ENCODE measurements around the gene NEK3. TPM values are rescaled to one million over a fixed set of nuclear protein-coding genes. Genes with fewer than 3 reads are reported as not detected.
A peak's percentile ranks its signal among the peaks of the same experiment; 100 is the strongest.
"Not testable (repeated sequence)": the region's sequence is repeated elsewhere in the genome, so short reads cannot be mapped to it uniquely, and the experiment has no call there.

Gene NEK3
- polyA plus RNA-seq, 4 donors, result 21.8 to 35.7 (median 29.0) TPM

GRCh38 chr13:52127378-52127777, 32.0 kb downstream of the NEK3 start:
- no peak for DNase-seq (ENCODE audit: low read depth in 4 of 4, low spot score in 3 of 4)

DNA sequence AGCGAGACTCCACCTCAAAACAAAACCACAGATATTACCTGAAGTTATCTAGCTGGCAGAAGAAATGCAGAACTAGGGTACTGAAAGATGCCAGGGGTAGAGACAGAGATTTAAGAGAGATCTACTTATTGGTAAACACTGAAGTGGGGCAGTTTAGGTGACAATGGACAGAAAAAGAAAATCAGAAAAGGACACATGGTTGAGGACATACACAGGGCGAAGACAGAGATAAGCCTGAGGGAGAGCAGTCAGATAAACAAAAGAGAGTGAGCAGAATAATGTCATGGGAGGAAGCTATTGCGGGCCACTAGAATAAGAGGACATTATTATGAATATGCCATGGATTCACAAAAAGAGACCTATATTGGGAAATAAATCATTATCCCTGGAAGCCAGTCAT, 33.9 kb downstream of the NEK3 start:
- DNase-seq (ENCODE audit: low read depth in 4 of 4, low spot score in 3 of 4), result no peak

DNA sequence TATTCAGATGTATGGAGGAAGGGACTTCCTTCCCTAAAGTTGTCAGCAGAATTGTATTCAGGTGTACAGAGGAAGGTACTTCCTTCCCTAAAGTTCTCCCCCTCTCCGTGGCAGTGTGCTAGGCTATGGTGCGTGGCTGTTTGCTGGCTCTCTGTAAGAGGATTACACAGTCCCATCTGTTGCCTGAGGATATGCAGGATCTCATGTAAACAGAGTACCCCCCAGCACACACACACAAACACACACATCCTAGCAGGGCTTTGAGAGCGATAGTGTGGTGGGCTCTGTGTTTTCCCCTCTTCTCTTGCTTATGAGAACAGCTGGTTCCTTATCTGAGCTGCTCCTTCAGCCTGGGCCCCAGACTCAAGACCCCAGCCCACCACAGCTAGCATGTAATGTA, 40.8 kb downstream of the NEK3 start:
- DNase-seq (ENCODE audit: low read depth in 4 of 4, low spot score in 3 of 4), result no peak

GRCh38 chr13:52118095-52118494, 41.3 kb downstream of the NEK3 start:
- no peak for DNase-seq (ENCODE audit: low read depth in 4 of 4, low spot score in 3 of 4)

- DNase-seq (ENCODE audit: low read depth in 4 of 4, low spot score in 3 of 4), result no peak
Observed at GRCh38 chr13:52112591-52112990, 46.8 kb downstream of the NEK3 start.

- DNase-seq (ENCODE audit: low read depth in 4 of 4, low spot score in 3 of 4), result peak in 1 of 4 donors; percentile 41
Observed at GRCh38 chr13:52109116-52109670, 50.2 kb downstream of the NEK3 start.

GRCh38 chr13:52105841-52106240, 53.6 kb downstream of the NEK3 start:
- no peak for DNase-seq (ENCODE audit: low read depth in 4 of 4, low spot score in 3 of 4)

GRCh38 chr13:52104624-52105023, 54.8 kb downstream of the NEK3 start:
- no peak for DNase-seq (ENCODE audit: low read depth in 4 of 4, low spot score in 3 of 4)

DNA sequence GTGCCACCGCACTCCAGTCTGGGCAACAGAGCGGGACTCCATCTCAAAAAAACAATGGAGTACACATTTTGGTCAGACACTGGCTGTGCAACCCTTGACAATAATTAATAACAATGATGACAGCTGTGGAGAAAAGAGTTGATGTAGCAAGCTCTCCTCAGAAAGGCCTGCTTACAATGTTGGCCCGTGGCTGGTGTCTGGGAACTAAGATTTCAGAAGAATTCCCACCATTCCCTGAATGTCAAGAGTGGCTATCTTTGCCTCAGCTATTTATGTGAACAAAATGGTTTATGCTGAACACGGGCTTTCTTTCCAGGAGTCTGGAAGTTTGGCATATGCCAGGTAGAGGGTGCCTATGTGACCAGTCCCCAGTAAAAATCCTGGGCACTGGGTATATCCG, 56.0 kb downstream of the NEK3 start:
- DNase-seq (ENCODE audit: low read depth in 4 of 4, low spot score in 3 of 4), result no peak

GRCh38 chr13:52102423-52102822, 57.0 kb downstream of the NEK3 start:
- not testable (repeated sequence) for DNase-seq (ENCODE audit: low read depth in 4 of 4, low spot score in 3 of 4)

- DNase-seq (ENCODE audit: low read depth in 4 of 4, low spot score in 3 of 4), result no peak
Observed at GRCh38 chr13:52097197-52097596, 62.2 kb downstream of the NEK3 start.

DNA sequence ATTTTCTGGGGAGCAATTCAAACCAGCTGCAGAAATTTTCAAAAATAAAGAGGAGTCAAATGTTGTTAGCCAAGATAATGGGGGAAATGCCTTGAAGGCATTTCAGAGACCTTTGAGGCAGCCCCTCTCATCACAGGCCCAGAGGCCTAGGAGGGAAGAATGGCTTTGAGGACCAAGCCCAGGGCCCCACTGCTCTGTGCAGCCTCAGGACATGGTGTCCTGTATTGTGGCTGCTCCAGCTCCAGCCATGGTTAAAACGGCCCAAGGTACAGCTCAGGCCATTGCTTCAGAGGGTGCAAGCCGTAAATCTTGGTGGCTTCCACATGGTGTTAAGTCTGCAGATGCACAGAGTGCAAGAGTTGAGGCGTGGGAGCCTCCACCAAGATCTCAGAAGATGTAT, 62.6 kb downstream of the NEK3 start:
- no peak for DNase-seq (ENCODE audit: low read depth in 4 of 4, low spot score in 3 of 4)

DNA sequence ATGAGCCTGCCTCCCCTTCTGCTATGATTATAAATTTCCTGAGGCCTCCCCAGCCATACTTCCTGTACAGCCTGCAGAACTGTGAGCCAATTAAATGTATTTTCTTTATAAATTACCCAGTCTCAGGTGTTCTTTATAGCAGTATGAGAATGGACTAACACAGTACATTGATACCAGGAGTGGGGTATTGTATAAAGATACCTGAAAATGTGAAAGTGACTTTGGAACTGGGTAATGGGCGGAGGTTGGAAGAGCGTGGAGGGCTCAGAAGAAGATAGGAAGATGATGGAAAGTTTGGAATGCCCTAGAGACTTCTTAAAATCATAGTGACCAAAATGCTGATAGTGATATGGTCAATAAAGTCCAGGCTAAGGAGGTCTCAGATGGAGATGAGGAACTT, 63.3 kb downstream of the NEK3 start:
- DNase-seq (ENCODE audit: low read depth in 4 of 4, low spot score in 3 of 4), result no peak

DNA sequence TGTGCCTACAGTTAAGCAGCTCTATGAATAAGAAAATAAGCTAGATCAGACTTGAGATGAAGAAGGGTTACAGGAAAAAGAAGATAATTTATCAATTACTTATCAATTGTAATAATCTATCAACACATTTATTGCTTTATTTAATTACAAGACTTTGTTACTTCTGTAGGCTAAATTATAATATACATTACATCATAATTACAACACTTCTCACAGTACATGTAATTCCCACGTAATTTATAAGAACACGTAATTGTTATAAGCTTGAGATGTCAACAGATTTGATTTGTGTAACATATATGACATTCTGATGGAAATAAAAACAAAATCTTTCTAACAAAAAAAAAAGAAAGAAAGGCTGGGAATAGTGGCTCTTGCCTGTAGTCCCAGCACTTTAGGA, 67.3 kb downstream of the NEK3 start:
- no peak for DNase-seq (ENCODE audit: low read depth in 4 of 4, low spot score in 3 of 4)

DNA sequence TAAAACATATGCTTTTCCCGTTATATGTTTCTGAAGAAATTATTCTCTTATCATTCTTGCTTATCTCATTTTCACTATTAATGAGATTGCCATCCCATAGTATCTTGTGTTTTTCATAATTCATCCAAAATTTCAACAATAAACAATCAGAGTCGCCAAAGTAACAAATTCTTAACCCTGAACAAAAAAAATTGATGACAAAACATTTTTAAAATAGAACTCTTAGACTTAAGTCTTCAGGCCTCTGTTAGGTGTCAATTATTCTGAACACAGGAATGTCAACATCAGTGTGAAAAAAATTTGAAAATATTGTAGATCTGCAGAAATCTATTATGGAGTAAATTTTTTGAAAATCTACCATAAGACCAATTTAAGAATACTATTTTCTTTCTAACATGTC, 67.9 kb downstream of the NEK3 start:
- no peak for DNase-seq (ENCODE audit: low read depth in 4 of 4, low spot score in 3 of 4)

DNA sequence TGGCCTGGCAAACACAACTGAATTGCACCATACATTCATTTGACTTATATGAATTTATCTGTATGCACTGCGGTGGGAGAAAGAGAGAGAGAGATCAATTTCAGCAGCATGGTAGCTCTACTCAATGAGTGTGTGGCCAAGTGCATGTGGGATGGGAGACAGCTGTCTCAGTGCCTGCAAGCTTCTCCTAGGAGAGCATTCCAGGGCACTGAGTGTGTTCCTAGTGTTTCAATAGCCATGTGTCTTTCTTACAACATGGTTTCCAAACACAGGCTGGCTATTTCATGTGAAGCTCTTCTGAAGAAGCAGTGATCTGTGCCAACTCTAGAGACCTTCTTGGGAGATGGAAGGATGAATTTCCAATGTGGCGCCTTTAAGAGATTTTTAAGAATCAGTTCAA, 74.0 kb downstream of the NEK3 start:
- DNase-seq (ENCODE audit: low read depth in 4 of 4, low spot score in 3 of 4), result no peak

DNA sequence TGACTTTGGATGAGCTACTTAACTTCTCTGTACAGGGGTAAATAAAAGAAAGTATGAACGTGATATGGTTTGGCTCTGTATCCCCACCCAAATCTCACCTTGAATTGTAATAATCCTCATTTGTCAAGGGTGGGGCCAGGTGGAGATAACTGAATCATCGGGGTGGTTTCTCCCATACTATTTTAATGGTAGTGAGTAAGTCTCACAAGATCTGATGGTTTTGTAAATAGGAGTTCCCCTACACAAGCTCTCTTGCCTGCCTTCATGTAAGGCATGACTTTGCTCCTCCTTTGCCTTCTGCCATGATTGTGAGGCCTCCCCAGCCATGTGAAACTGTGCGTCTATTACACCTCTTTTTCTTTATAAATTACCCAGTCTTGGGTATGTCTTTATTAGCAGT, 74.4 kb downstream of the NEK3 start:
- not testable (repeated sequence) for DNase-seq (ENCODE audit: low read depth in 4 of 4, low spot score in 3 of 4)

Other genes starting within 250 kb of the NEK3 start
- gene ATP7B, start 148.1 kb downstream of the NEK3 start, polyA plus RNA-seq (ENCODE audit: insufficient read length in 4 of 4), result 10 to 100 TPM in 3 of 4 donors, 1 to 10 TPM in 1; 6.6 to 20.5 (median 17.8) TPM
- gene ALG11, start 147.2 kb downstream of the NEK3 start, polyA plus RNA-seq (ENCODE audit: insufficient read length in 4 of 4), result 10 to 100 TPM; 29.7 to 36.8 (median 32.7) TPM
- 10 to 100 TPM; 31.1 to 36.2 (median 33.6) TPM for gene UTP14C, start 134.9 kb downstream of the NEK3 start, polyA plus RNA-seq (ENCODE audit: insufficient read length in 4 of 4)
- 1 to 10 TPM; 1.3 to 5.7 (median 3.4) TPM for gene NEK5, start 30.5 kb downstream of the NEK3 start, polyA plus RNA-seq (ENCODE audit: insufficient read length in 4 of 4)
- 1 to 10 TPM; 6.7 to 8.5 (median 7.7) TPM for gene THSD1, start 246.6 kb upstream of the NEK3 start, polyA plus RNA-seq (ENCODE audit: insufficient read length in 4 of 4)